ENCODE data around the gene SLC22A9. TPM values are rescaled to one million over a fixed set of nuclear protein-coding genes. Genes with fewer than 3 reads are reported as not detected.

The SLC22A9 gene
- total and polyA plus RNA-seq, 2 of the 4 experiments (the other 2 are of a cell fraction), result not detected

- Histone ChIP-seq H2AK9ac (replicated peaks; ENCODE audit: low read depth, low read length, poor library complexity) (no peak overlapping the region), H3K4me1 (ENCODE audit: control insufficient read depth, insufficient read depth, low read length) (no peaks in the 10 kb centered on the region), H3K9me1 (ENCODE audit: insufficient read depth, low read length) (no peaks in the 10 kb centered on the region), H3K79me1 (ENCODE audit: low read depth in 1 of 2, low read length in 2 of 2) (no peaks in the 10 kb centered on the region), H3K4me3 (ENCODE audit: insufficient read depth, low read depth, low read length) (no peak overlapping the region), H3K56ac (ENCODE audit: extremely low read depth, insufficient read depth, low read length) (no peak overlapping the region), H3K27ac (ENCODE audit: insufficient read depth, low read length) (no peak overlapping the region), H2AFZ (replicated peaks; ENCODE audit: low read length, poor library complexity) (no peak overlapping the region), H3K4me2 (ENCODE audit: low read depth, low read length) (no peak overlapping the region), H2BK120ac (ENCODE audit: low read depth, low read length) (no peak overlapping the region), H3K36me3 (ENCODE audit: control insufficient read depth, insufficient read depth, low read length) (no peaks in the 10 kb centered on the region), H3K27me3 (ENCODE audit: control insufficient read depth, insufficient read depth, low read length) (no peaks in the 10 kb centered on the region), H2BK5ac (ENCODE audit: low read depth, low read length, poor library complexity, severe bottlenecking) (no peak overlapping the region), H2BK15ac (ENCODE audit: low read depth, low read length) (no peak overlapping the region), H3K9ac (ENCODE audit: low read depth, low read length) (no peak overlapping the region), H4K8ac (ENCODE audit: low read depth in 2 of 2, low read length in 2 of 2) (no peak overlapping the region), H3K23ac (ENCODE audit: low read depth, low read length) (no peak overlapping the region), H4K5ac (ENCODE audit: low read depth, low read length) (no peak overlapping the region), H4K91ac (ENCODE audit: insufficient read depth, low read depth, low read length) (no peak overlapping the region), H2AK5ac (ENCODE audit: low read depth, low read length) (no peak overlapping the region), H3K4ac (ENCODE audit: low read depth, low read length) (no peak overlapping the region), H3K14ac (replicated peaks; ENCODE audit: low read depth, low read length) (no peak overlapping the region), H3K9me3 (ENCODE audit: control insufficient read depth, insufficient read depth, low read length) (no peaks in the 10 kb centered on the region), H3K18ac (ENCODE audit: low read depth, low read length) (no peak overlapping the region), H2BK20ac (ENCODE audit: low read depth, low read length) (no peak overlapping the region), H4K20me1 (ENCODE audit: insufficient read depth, low read length) (no peaks in the 10 kb centered on the region)
- in situ Hi-C loops (cut with MboI; ENCODE audit: low sequenced_read_pairs), result no loop called here
- no TSS peak for BruUV-seq (replicated peaks)
- ChIA-PET CTCF (no interaction called here), POLR2A (ENCODE audit: unreplicated experiment) (no interaction called here)
- dilution Hi-C loops (cut with HindIII; ENCODE audit: low sequenced_read_pairs, unreplicated experiment), result no loop called here
- TF ChIP-seq RAD21 (IDR thresholded peaks at IDR 0.05; ENCODE audit: low read length), result no peak
- TF ChIP-seq FOS (IDR thresholded peaks at IDR 0.05; ENCODE audit: low read depth, low read length), result no peak
- no peak for TF ChIP-seq CTCF (conservative IDR thresholded peaks at IDR 0.05; ENCODE audit: low read depth, low read length)
- TF ChIP-seq MXI1 (IDR thresholded peaks at IDR 0.05; ENCODE audit: borderline replicate concordance, low read depth, low read length), result no peak
- no peak for TF ChIP-seq NFE2L2 (IDR thresholded peaks at IDR 0.05; ENCODE audit: low read depth, low read length)
- TF ChIP-seq ELK1 (IDR thresholded peaks at IDR 0.05; ENCODE audit: borderline replicate concordance, low read depth, low read length), result no peak
- no peak for TF ChIP-seq POLR2A (IDR thresholded peaks at IDR 0.05; ENCODE audit: low read depth, low read length)
- no peak for TF ChIP-seq BHLHE40 (IDR thresholded peaks at IDR 0.05; ENCODE audit: low read depth, low read length)
- TF ChIP-seq CHD1 (IDR thresholded peaks at IDR 0.05; ENCODE audit: low read depth, low read length), result no peak
- no peak for TF ChIP-seq CEBPB (IDR thresholded peaks at IDR 0.05; ENCODE audit: low read depth, low read length)
- intact Hi-C loops (cut with micrococcal nuclease), result no loop called here
- ATAC-seq (ENCODE audit: low read depth) (no peak), DNase-seq (no peak)
- 17% methylated on average over 1 of the region's 2 CpGs; no CpG with 5 or more reads in 1 of the 2 experiments for WGBS, 2 experiments (ENCODE audit: extremely low coverage in 2 of 2, insufficient read length in 1 of 2)
Observed at GRCh38 chr11:63427971-63428508, 58.5 kb downstream of the SLC22A9 start.
